HG02870 (cell line): ENCODE results near the gene SIPA1L2.
A peak's percentile ranks its signal among the peaks of the same experiment; 100 is the strongest.

Experiments
- ATAC-seq: cut with Tn5 transposase; IDR thresholded peaks from one replicate; pipeline ENCODE4 v1.9.1; 2021; ENCODE audit warnings: mild to moderate bottlenecking, moderate library complexity; ENCODE audit not compliant: unreplicated experiment

The SIPA1L2 gene

DNA sequence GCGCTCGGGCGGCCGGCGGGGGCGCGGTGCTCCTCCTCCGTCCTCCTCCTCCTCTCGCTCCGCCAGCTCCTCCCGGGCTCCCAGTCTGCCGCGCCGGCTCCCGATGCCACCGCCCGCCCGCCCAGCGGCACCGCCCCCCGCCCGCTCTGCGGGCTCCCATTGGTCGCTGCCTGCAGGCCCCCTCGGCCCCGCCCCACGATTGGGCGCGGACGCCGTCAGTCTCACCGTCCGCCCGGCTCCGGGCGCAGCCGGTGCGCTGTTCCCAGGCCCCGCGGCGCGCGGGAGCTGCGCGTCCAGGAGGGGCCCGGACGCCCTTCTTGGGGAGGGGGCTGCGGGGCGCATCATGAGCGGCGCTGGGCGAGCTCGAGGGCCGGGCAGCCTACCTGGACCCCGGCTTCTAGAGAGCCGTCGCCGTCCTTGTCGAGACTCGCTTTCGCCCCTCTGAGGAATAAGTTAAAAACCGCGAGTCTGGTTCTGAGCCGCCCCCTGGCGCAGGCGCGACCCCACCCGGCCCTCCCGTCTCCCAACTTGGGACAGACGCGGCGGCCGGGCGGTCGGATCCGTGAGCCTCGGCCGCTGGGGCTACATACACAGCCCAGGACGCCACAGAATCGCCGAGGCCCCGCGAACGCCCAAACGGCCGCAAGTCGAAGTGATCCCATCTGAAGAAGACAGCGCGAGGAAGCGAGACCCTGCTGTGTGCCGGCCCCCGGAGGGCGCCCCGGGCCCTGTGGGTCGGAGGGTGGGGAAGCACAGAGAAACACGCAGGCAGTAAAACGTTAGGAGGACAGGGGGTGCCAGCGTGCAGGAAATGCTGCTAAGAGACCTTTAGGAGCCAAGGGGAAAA lies at the start of gene SIPA1L2:
TSS of gene SIPA1L2 (minus strand) at position 87 of the 847 bp plus-strand sequence. CDS start 114,794 bp downstream, outside the sequence.
- ATAC-seq, result peak; percentile 98

- ATAC-seq, result no peak
These were observed 48.4 kb upstream of the SIPA1L2 start for GRCh38 chr1:232678185-232678886.

DNA sequence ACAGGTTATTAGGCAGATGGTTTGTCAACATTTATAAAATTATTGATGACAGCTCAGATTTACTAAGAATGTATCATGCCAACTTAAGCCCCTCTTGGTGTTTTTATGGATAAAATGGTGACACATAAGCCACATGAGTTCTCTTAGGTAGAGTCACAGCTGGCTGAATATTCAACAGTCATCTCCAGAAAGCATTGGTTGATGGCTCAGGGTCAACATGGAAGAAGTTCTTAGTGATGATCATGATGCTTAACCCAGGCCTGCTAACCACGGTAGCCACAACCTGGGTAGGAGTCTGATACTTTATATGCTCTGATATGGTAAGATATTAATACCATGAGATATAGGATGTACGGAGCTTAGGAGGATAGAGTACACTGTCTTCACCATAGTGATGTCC lies 46.4 kb upstream of the SIPA1L2 start:
- ATAC-seq, result no peak

DNA sequence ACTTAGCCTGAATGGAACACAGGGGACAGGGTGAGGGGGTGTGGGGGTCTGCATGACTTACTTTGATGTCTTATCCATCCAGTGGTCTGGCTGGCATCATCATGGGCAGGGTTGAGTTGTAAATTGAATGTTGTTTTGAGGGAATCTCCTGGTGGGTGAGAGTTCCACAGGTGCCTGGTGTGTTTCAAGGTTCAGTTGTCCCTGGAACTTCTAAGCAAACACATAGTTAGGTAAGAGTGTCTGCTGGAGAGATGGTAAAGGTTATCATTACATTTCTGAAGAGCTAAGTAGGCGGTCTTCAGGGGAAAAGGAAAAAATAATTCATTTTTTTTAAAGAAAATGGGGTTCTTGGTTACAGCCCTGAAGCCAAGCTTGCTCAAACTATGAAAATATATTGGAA lies 46.0 kb upstream of the SIPA1L2 start:
- ATAC-seq, result no peak

DNA sequence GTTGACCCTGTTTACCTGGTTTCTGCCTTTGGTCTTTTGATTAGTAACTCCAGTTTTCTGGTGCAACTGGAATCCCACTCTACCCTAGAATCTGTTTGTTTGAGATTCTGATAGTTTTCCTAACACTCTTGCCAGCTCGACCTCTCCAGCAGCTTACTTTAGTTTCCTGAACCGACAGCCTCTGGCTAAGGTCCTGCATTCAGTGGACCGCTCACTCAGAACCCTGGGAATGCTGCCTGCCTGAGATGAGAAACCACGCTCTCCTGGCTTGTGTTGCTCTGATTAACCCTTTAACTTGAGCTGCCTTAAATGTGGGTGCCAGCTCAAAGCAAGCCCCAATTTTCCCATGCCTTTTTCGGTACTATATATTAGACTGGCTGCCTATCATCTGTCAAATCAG lies 45.3 kb upstream of the SIPA1L2 start:
- ATAC-seq, result no peak

- no peak for ATAC-seq
These were observed 43.3 kb upstream of the SIPA1L2 start for GRCh38 chr1:232673256-232673655.

GRCh38 chr1:232669981-232670747 lies 40.2 kb upstream of the SIPA1L2 start:
- ATAC-seq, result no peak

DNA sequence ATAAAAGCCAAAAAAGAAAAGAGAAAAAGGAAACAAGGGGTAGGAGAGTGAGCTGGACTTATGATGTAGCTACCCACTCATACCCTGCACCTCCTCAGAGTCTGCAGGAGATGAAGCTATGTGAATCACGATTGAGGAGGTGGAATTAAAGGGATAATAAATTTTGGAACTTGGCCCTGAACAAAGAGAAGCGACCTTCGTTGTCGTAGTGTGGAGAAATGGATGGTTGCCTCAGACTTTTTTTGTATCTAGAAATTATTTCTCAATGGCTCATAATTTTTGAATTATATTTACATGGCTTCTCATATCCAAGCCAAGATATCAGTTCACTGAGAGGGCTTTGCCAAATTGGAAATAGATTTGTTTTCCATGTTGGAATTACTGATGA lies 37.8 kb upstream of the SIPA1L2 start:
- no peak for ATAC-seq

- no peak for ATAC-seq
These were observed 37.3 kb upstream of the SIPA1L2 start for GRCh38 chr1:232667094-232667777.

DNA sequence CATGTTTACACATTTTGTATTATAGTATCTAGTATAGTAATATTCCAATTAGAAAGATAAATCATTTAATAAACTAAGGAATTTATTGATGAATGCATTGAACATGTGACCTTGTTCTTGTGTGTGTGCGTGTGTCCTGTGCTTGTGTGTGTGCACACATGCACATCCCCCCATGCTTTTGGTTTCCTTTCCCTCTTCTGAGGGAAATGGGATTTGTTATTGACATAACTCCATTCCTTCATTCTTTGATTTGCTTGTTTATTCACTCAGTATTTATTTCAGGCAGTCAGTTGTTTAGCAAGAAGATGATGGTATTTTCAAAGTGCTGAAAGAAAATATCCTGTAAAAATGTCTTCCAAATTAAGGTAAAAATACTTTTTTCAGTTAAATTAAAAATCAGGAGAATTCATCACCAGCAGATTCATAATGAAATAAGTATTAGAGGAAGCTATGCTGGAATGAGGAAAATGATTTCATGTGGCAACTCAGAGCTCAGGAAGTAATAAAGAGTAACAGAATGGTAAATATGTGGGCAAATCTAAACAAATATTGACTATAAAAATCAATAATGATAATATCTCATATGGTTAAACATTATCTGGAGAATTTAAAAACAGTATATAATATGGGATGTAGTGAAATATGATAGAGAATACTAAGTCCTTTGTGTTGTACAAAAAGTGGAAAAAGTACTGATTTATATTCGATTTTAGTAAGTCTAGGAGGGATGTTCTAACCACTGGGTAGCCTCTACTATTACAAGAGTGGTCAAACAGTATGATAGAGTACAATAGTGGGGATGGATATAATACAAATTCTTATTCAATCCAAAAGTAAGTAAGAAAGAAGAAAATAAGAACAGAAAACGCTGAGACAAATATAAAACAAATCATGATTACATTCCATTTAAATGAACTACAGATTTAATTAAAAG lies 35.2 kb upstream of the SIPA1L2 start:
- ATAC-seq, result no peak

DNA sequence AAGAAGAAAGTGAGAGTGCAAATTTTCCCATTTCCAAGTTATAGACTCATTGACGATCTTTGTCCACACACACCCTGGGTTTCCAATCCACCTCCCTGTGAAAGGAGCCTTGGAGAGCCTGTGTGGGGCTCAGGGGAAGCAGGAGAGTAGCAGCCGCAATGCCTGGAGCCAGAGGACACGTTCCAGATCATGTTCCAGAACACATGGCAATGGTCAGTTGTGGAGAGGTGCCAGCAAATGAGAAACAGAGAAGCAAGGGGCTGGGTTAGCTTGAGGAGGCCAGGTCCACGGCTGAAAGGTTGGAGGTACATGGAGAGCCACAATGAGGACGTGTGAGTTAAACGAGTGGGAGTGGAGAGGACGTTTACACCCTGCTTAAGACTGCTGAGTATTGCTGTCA lies 33.0 kb upstream of the SIPA1L2 start:
- no peak for ATAC-seq

DNA sequence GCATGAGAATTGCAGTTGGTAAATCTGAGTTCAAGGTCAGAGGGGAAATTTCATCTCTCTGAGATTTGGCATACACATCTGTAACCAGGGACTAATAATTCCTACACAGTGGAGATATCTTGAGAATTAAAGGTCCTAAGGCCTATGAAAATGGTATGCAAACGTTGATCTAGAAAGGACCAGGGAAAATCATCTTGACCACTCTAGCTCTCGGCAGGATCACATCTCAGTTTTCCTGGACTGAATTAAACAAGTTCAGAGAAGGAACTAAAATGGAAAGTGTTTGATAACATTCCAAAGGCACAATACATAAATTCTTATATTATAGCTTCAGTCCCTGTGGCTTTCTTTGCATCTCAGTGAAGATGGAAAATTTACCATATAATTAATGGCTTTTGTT lies 28.5 kb upstream of the SIPA1L2 start:
- ATAC-seq, result no peak

- no peak for ATAC-seq
These were observed 27.6 kb upstream of the SIPA1L2 start for GRCh38 chr1:232657426-232658005.

- no peak for ATAC-seq
These were observed 25.8 kb upstream of the SIPA1L2 start for GRCh38 chr1:232655746-232656085.

GRCh38 chr1:232655028-232655745 lies 25.3 kb upstream of the SIPA1L2 start:
- peak; percentile 95 for ATAC-seq

DNA sequence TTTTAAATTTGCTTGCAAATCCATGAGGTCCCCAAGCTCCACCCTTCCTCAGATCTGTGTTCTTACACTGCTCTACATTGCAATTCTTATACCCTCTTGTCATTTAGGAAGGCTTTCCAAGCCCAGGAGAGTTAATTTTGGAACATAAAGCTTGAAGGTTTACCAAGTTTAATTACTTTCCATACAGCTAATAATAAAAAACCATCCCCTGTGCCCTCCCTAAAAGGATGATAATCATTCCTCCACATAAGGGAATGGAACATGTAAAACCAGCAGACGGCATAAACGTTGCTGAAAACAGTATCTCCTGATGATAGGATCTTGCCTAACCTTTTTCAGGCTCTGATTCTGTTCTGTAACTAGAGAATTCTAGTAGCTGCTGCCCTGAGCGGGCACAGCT lies 23.9 kb upstream of the SIPA1L2 start:
- ATAC-seq, result no peak

DNA sequence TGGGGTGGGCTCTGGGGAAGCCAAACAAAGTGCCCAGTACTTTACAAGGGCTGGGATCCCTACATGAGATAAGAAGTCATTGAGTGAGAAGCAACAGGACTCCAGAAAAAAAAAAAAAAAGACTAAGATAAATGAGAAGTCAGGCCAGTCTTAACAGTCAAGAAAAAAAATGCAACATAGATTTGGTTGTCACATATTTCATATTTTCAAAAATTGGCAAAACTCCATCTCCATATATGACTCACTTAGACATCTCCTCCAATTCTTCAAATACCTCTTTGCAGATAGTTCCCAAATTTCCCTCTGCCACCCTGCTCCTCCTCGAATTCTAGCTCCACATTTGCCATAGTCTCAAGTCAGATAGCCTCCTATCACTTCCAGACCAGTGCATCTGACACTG lies 20.9 kb upstream of the SIPA1L2 start:
- ATAC-seq, result no peak

DNA sequence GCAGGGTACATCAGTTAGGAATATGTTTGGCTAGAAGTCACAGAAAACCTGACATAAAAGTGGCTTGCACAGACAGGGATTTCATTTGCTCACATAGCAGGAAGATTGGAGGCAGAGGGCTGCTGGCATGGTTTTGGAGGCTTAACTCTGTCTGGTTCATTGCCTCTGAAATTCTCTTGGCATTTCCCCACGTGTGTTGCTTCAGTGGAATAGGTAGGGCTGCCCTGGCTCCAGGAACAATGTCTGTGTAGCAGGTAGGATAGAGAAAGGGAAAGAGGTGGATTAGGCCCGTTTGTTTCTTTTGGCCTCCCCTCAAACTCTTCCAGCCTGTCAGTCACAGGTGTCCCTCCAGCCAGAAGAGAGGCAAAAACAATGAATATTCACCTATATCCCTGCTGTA lies 20.5 kb upstream of the SIPA1L2 start:
- no peak for ATAC-seq

DNA sequence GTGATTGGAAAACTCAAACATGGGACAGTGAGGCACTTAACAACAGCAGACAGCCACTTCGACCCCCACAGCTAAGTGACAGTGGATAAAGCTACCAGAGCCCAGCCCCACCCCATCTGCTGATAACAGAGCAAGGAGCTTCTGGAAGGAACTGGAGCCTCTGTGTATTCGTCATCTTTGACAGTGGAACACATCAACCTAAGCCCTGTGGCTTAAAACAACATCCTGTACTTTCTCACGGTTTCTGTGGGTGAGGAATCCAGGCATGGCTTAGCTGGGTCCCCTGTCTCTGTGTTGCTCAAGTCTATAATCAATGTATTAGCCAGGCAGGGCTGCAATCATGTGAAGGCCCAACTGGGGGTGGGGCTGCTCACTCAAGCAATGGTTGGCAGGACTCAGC lies 18.4 kb upstream of the SIPA1L2 start:
- no peak for ATAC-seq
